ENCODE data around the gene PIK3AP1. TPM values are rescaled to one million over a fixed set of nuclear protein-coding genes. Genes with fewer than 3 reads are reported as not detected.

PIK3AP1 gene
- total and polyA plus RNA-seq, 2 of the 13 experiments (the other 11 are each of a cell fraction or from before 2014, with no cell fraction given), result 3.6 to 13.8 TPM

GRCh38 chr10:96585736-96586418 is 134.4 kb downstream of the PIK3AP1 start (continued):
- TF ChIP-seq PRDM15 (CRISPR knock-in tag; IDR thresholded peaks at IDR 0.05) (no peak), ZUFSP (CRISPR knock-in tag; IDR thresholded peaks at IDR 0.05; ENCODE audit: borderline replicate concordance) (no peak), SMAD1 (CRISPR knock-in tag; IDR thresholded peaks at IDR 0.05; ENCODE audit: borderline replicate concordance, low read depth) (no peak), ZNF383 (CRISPR knock-in tag; IDR thresholded peaks at IDR 0.05; ENCODE audit: borderline replicate concordance) (no peak), SMARCC2 (IDR thresholded peaks at IDR 0.05) (no peak), MXD1 (CRISPR knock-in tag; IDR thresholded peaks at IDR 0.05) (no peak), ZXDC (CRISPR knock-in tag; IDR thresholded peaks at IDR 0.05) (no peak), ZNF276 (CRISPR knock-in tag; IDR thresholded peaks at IDR 0.05; ENCODE audit: low read depth) (no peak), ZNF503 (CRISPR knock-in tag; IDR thresholded peaks at IDR 0.05) (0 out of 2 replicates have a peak, but pooled peaks have one; percentile 31), NFE2L2 (IDR thresholded peaks at IDR 0.05; ENCODE audit: low read length) (no peak), HNRNPK (IDR thresholded peaks at IDR 0.05; ENCODE audit: low read depth, low read length, poor library complexity, severe bottlenecking) (no peak)
